H1 (cell line): ENCODE measurements around the gene EXTL2. TPM values are rescaled to one million over a fixed set of nuclear protein-coding genes. Genes with fewer than 3 reads are reported as not detected.

Experiments used
- CTCF ChIA-PET: fragments of 300-600 bp; sonication (Branson Sonifier 250); formaldehyde crosslinking; loops from one replicate; lab custom pipeline; 2021; ENCODE audit not compliant: partially characterized antibody; lab: Charles Lee
- POLR2A ChIA-PET: fragments of 300-600 bp; sonication (Branson Sonifier 250); formaldehyde crosslinking; loops from one replicate; lab custom pipeline; 2021; ENCODE audit warnings: inconsistent platforms; ENCODE audit not compliant: partially characterized antibody; lab: Charles Lee
- DNase-seq, 2 experiments: peaks; one replicate each; pipeline versions ENCODE4 v3.0.0 to v3.0.0-alpha.2; 2010 to 2022; ENCODE audit warnings: low spot score in 2 of 2, low read depth in 1 of 2, mixed read lengths in 1 of 2
- FAIRE-seq: peaks from 2 replicates; lab custom pipeline; 2011; peaks lifted over from hg19 to GRCh38; lab: Jason Lieb, UNC
- H2AFZ ChIP-seq: 2 replicates; pipeline ENCODE4 v1.8.1; 2012; ENCODE audit warnings: low read length, inconsistent platforms
- H2AK5ac ChIP-seq: 2 replicates; pipeline ENCODE4 v1.6.1; 2013; ENCODE audit warnings: low read depth, low read length
- H2BK120ac ChIP-seq: replicated peaks from 2 replicates; pipeline ENCODE3; 2013; ENCODE audit warnings: low read depth, low read length, inconsistent platforms
- H2BK12ac ChIP-seq: 2 replicates; pipeline ENCODE4 v1.6.1; 2013; ENCODE audit warnings: low read depth, low read length
- H2BK15ac ChIP-seq: 2 replicates; pipeline ENCODE4 v1.6.1; 2013; ENCODE audit warnings: low read length
- H2BK20ac ChIP-seq: 2 replicates; pipeline ENCODE4 v1.6.1; 2013; ENCODE audit warnings: low read length
- H2BK5ac ChIP-seq: 2 replicates; pipeline ENCODE4 v1.6.1; 2013; ENCODE audit warnings: low read depth, low read length
- H3K14ac ChIP-seq: 2 replicates; pipeline ENCODE4 v1.6.1; 2013; ENCODE audit warnings: inconsistent platforms; ENCODE audit not compliant: insufficient read length
- H3K18ac ChIP-seq: 2 replicates; pipeline ENCODE4 v1.6.1; 2013; ENCODE audit warnings: low read length; ENCODE audit errors: extremely low read depth
- H3K23ac ChIP-seq: 2 replicates; pipeline ENCODE4 v1.6.1; 2013; ENCODE audit warnings: inconsistent platforms; ENCODE audit not compliant: insufficient read length
- H3K23me2 ChIP-seq: 2 replicates; pipeline ENCODE4 v1.6.1; 2013; ENCODE audit warnings: low read depth, low read length
- H3K27ac ChIP-seq: 2 replicates; pipeline ENCODE4 v1.6.1; 2011; ENCODE audit warnings: low read depth, low read length, inconsistent platforms
- H3K27me3 ChIP-seq, 4 experiments: replicated peaks in 1 of 4; 1 replicate in 1 of 4; 2 replicates in 3 of 4; pipeline versions ENCODE4 v1.6.1 to v1.8.1; 2011 to 2013; ENCODE audit warnings: low read length in 3 of 4, mild to moderate bottlenecking in 3 of 4, inconsistent platforms in 2 of 4, mixed read lengths in 2 of 4, moderate library complexity in 1 of 4; ENCODE audit not compliant: control insufficient read depth in 3 of 4, insufficient read depth in 3 of 4; ENCODE audit errors: extremely low read depth in 1 of 4
- H3K36me3 ChIP-seq, 4 experiments: 2 replicates each; pipeline versions ENCODE4 v1.6.1 to v1.8.1; 2011 to 2013; ENCODE audit warnings: mild to moderate bottlenecking in 4 of 4, low read length in 3 of 4, moderate library complexity in 2 of 4, control low read depth in 1 of 4, inconsistent platforms in 1 of 4; ENCODE audit not compliant: insufficient read depth in 4 of 4, control insufficient read depth in 2 of 4
- H3K4ac ChIP-seq: replicated peaks from 2 replicates; pipeline ENCODE3; 2013; ENCODE audit warnings: low read length, low read depth, mixed read lengths, inconsistent platforms; ENCODE audit not compliant: insufficient read length
- H3K4me1 ChIP-seq, 4 experiments: replicated peaks in 1 of 4; 1 replicate in 1 of 4; 2 replicates in 3 of 4; pipeline versions ENCODE4 v1.6.1 to v1.8.1; 2011 to 2013; ENCODE audit warnings: low read length in 3 of 4, inconsistent platforms in 2 of 4, mixed read lengths in 1 of 4; ENCODE audit not compliant: insufficient read depth in 4 of 4, control insufficient read depth in 3 of 4
- H3K4me2 ChIP-seq, 2 experiments: 2 replicates each; pipeline versions ENCODE4 v1.6.1 to v1.8.1; 2011 to 2013; ENCODE audit warnings: low read depth in 2 of 2, low read length in 2 of 2, control low read depth in 1 of 2, inconsistent platforms in 1 of 2, mild to moderate bottlenecking in 1 of 2; ENCODE audit not compliant: insufficient read depth in 1 of 2
- H3K4me3 ChIP-seq, 4 experiments: fragments of 200-600, 300-600 bp in 1 of 4; sonication (generic), shearing (Covaris generic), sonication (Bioruptor Twin) in 1 of 4; 2 replicates each; pipeline versions ENCODE4 v1.5.1 to v1.8.1; 2011 to 2016; ENCODE audit warnings: low read length in 4 of 4, low read depth in 3 of 4, control low read depth in 2 of 4, inconsistent platforms in 2 of 4, mild to moderate bottlenecking in 2 of 4, mixed read lengths in 1 of 4, moderate library complexity in 1 of 4; ENCODE audit not compliant: insufficient read depth in 2 of 4; ENCODE audit errors: extremely low read depth in 1 of 4
- H3K56ac ChIP-seq: replicated peaks from 2 replicates; pipeline ENCODE3; 2013; ENCODE audit warnings: low read depth, mild to moderate bottlenecking, mixed read lengths, low read length, inconsistent platforms; ENCODE audit not compliant: insufficient read length
- H3K79me1 ChIP-seq: 2 replicates; pipeline ENCODE4 v1.6.1; 2013; ENCODE audit warnings: low read depth, low read length, control low read depth
- H3K79me2 ChIP-seq, 2 experiments: 2 replicates each; pipeline versions ENCODE4 v1.6.1 to v1.8.1; 2012 to 2013; ENCODE audit warnings: low read length in 2 of 2, mild to moderate bottlenecking in 2 of 2, inconsistent platforms in 1 of 2; ENCODE audit not compliant: insufficient read depth in 2 of 2, control insufficient read depth in 1 of 2
- H3K9ac ChIP-seq, 4 experiments: replicated peaks in 1 of 4; 1 replicate in 1 of 4; 2 replicates in 3 of 4; pipeline versions ENCODE4 v1.6.1 to v1.8.1; 2011 to 2013; ENCODE audit warnings: low read depth in 3 of 4, low read length in 3 of 4, control low read depth in 2 of 4, mild to moderate bottlenecking in 2 of 4, moderate library complexity in 2 of 4, inconsistent platforms in 1 of 4; ENCODE audit errors: extremely low read depth in 1 of 4
- H3K9me3 ChIP-seq, 2 experiments: 2 replicates each; pipeline versions ENCODE4 v1.6.1 to v1.8.1; 2012 to 2013; ENCODE audit warnings: mild to moderate bottlenecking in 2 of 2, moderate library complexity in 2 of 2, control low read depth in 1 of 2, inconsistent platforms in 1 of 2, low read depth in 1 of 2, low read length in 1 of 2, mixed read lengths in 1 of 2; ENCODE audit not compliant: insufficient read depth in 2 of 2
- H4K20me1 ChIP-seq, 2 experiments: replicated peaks in 1 of 2; 2 replicates each; pipeline versions ENCODE3 to v1.8.1; 2011 to 2013; ENCODE audit warnings: inconsistent platforms in 2 of 2, low read length in 2 of 2, mild to moderate bottlenecking in 1 of 2; ENCODE audit not compliant: insufficient read depth in 2 of 2, control insufficient read depth in 1 of 2
- H4K5ac ChIP-seq: 2 replicates; pipeline ENCODE4 v1.6.1; 2013; ENCODE audit warnings: low read length, low read depth, mixed read lengths, inconsistent platforms; ENCODE audit not compliant: insufficient read length
- H4K8ac ChIP-seq: 2 replicates; pipeline ENCODE4 v1.8.0; 2013; ENCODE audit warnings: mild to moderate bottlenecking, moderate library complexity, low read length, inconsistent platforms; ENCODE audit not compliant: insufficient read depth; ENCODE audit errors: extremely low read depth
- H4K91ac ChIP-seq: replicated peaks from 2 replicates; pipeline ENCODE3; 2013; ENCODE audit warnings: low read length, mixed read lengths, inconsistent platforms; ENCODE audit not compliant: insufficient read length
- ATF2 ChIP-seq: IDR thresholded peaks from 2 replicates; pipeline ENCODE4 v1.6.1; 2012; ENCODE audit warnings: low read length, inconsistent platforms
- EZH2 ChIP-seq: fragments of 200-600 bp; sonication (generic); IDR thresholded peaks from 2 replicates; pipeline ENCODE4 v1.7.1; 2012; ENCODE audit warnings: low read depth, mild to moderate bottlenecking, moderate library complexity, low read length, inconsistent platforms; ENCODE audit not compliant: severe bottlenecking
- HDAC2 ChIP-seq, 2 experiments: fragments of 300-600 bp in 1 of 2; sonication (generic) in 1 of 2; IDR thresholded peaks; 2 replicates each; pipeline ENCODE4 v1.6.1; 2011 to 2012; ENCODE audit warnings: low read depth in 2 of 2, low read length in 2 of 2, mild to moderate bottlenecking in 2 of 2, moderate library complexity in 2 of 2, borderline replicate concordance in 1 of 2, inconsistent platforms in 1 of 2
- KDM4A ChIP-seq: IDR thresholded peaks from one replicate; pipeline ENCODE4 v1.7.1; 2012; ENCODE audit warnings: low read depth, mild to moderate bottlenecking, moderate library complexity, low read length, inconsistent platforms; ENCODE audit not compliant: severe bottlenecking
- MAFK ChIP-seq: IDR thresholded peaks from 2 replicates; pipeline ENCODE4 v1.6.1; 2012; ENCODE audit warnings: low read depth, mild to moderate bottlenecking, improper control_type of control experiment, low read length
- SAP30 ChIP-seq: fragments of 300-600 bp; sonication (generic); IDR thresholded peaks from 2 replicates; pipeline ENCODE4 v1.7.1; 2012; ENCODE audit warnings: low read length, moderate library complexity, mild to moderate bottlenecking, inconsistent platforms; ENCODE audit not compliant: insufficient read depth, insufficient replicate concordance
- SIN3A ChIP-seq, 2 experiments: IDR thresholded peaks in 1 of 2; conservative IDR thresholded peaks in 1 of 2; 2 replicates each; pipeline ENCODE4 v1.6.1; 2011 to 2012; ENCODE audit warnings: low read length in 2 of 2, improper control_type of control experiment in 1 of 2, low read depth in 1 of 2, mild to moderate bottlenecking in 1 of 2
- SIRT6 ChIP-seq: IDR thresholded peaks from one replicate; pipeline ENCODE4 v1.7.1; 2012; ENCODE audit warnings: low read length, inconsistent platforms
- SP2 ChIP-seq: IDR thresholded peaks from 2 replicates; pipeline ENCODE4 v1.6.1; 2012; ENCODE audit warnings: mild to moderate bottlenecking, low read length, inconsistent platforms
- SP4 ChIP-seq: IDR thresholded peaks from 2 replicates; pipeline ENCODE4 v1.6.1; 2012; ENCODE audit warnings: low read length, inconsistent platforms
- TCF12 ChIP-seq: IDR thresholded peaks from 2 replicates; pipeline ENCODE4 v1.6.1; 2011; ENCODE audit warnings: low read depth, mild to moderate bottlenecking, low read length
- ZNF274 ChIP-seq: IDR thresholded peaks from 2 replicates; pipeline ENCODE4 v1.7.0; 2012; ENCODE audit warnings: low read length, borderline replicate concordance; ENCODE audit errors: extremely low read depth
- polyA plus RNA-seq, 7 experiments: library from polyadenylated mRNA; depleted of rRNA in 3 of 7; stranded (reverse) in 5 of 7; unstranded in 2 of 7; fragments of >200 nt in 5 of 7; fragments of 200-250 nt in 2 of 7; gene quantifications; 1 replicate in 5 of 7; 2 replicates in 1 of 7; 4 replicates in 1 of 7; pipeline versions ENCODE4 v1.2.1 to v1.2.3, GENCODE V29; 2011 to 2013; ENCODE audit warnings: missing spikeins in 2 of 7, mixed read lengths in 2 of 7
- total RNA-seq: library from RNA; stranded (reverse); fragmentation: NEBNext Ultra II Directional; extraction: Animal tissue kit (Norgen Biotek cat#: 25700); gene quantifications from 2 replicates; pipeline ENCODE4 v1.2.1, GENCODE V29; 2021

Gene EXTL2
- total and polyA plus RNA-seq, 2 of the 8 experiments (the other 6 are each of a cell fraction or from before 2014, with no cell fraction given): 27.1 to 54.7 TPM

- POLR2A ChIA-PET: no interaction called here
- no peak overlapping the region for H3K4me2 ChIP-seq
- no peak overlapping the region for H2BK15ac ChIP-seq
- H3K27ac ChIP-seq: no peak overlapping the region
- CTCF ChIA-PET: no interaction called here
- FAIRE-seq (no peak), DNase-seq (no peak)
- no peaks in the 10 kb centered on the region for H3K79me1 ChIP-seq
- H3K23me2 ChIP-seq: no peaks in the 10 kb centered on the region; the same call in 1 of the 2 replicates
- H2BK12ac ChIP-seq: no peak overlapping the region
- H2AFZ ChIP-seq: no peak overlapping the region
- H3K18ac ChIP-seq: no peak overlapping the region
- no peaks in the 10 kb centered on the region for H3K4me1 ChIP-seq
- H2AK5ac ChIP-seq: no peak overlapping the region
- H3K14ac ChIP-seq: no peak overlapping the region
- H3K27me3 ChIP-seq: no peaks in the 10 kb centered on the region
- H4K8ac ChIP-seq: no peak overlapping the region
- no peaks in the 10 kb centered on the region for H3K9me3 ChIP-seq
- H3K23ac ChIP-seq: no peak overlapping the region
- no peak overlapping the region for H2BK120ac ChIP-seq
- H3K9ac ChIP-seq: no peak overlapping the region
- H4K91ac ChIP-seq: no peak overlapping the region
- H3K4me3 ChIP-seq: no peak overlapping the region
- peaks cover 0 to 19% (median 4%) of the 10 kb centered on the region in 4 experiments; a peak in 2 of 8 replicates for H3K36me3 ChIP-seq
- H3K79me2 ChIP-seq: no peaks in the 10 kb centered on the region
- H2BK20ac ChIP-seq: no peak overlapping the region
- H3K4ac ChIP-seq: no peak overlapping the region
- H2BK5ac ChIP-seq: no peak overlapping the region
- no peaks in the 10 kb centered on the region for H4K20me1 ChIP-seq
- no peak overlapping the region for H3K56ac ChIP-seq
- H4K5ac ChIP-seq: no peak overlapping the region
- TF ChIP-seq ATF2: no peak
- TF ChIP-seq SIRT6: no peak
- TF ChIP-seq SP2: no peak
- no peak for TF ChIP-seq MAFK
- TF ChIP-seq KDM4A: no peak
- TF ChIP-seq SIN3A (conservative IDR thresholded peaks at IDR 0.05 in 1 of 2, IDR thresholded peaks at IDR 0.05 in 1 of 2; ENCODE audit: low read depth in 1 of 2, low read length in 2 of 2): no peak
- TF ChIP-seq SAP30: no peak
- TF ChIP-seq TCF12: no peak
- no peak for TF ChIP-seq EZH2
- TF ChIP-seq ZNF274: no peak
- no peak for TF ChIP-seq HDAC2 (IDR thresholded peaks at IDR 0.05; ENCODE audit: borderline replicate concordance in 1 of 2, low read depth in 2 of 2, low read length in 2 of 2)
- no peak for TF ChIP-seq SP4
Measured at GRCh38 chr1:100936194-100936967, 41.7 kb upstream of the EXTL2 start.
